ENCODE measurements around the gene TSPAN2.

Gene TSPAN2

GRCh38 chr1:115089420-115090185 lies at the start of gene TSPAN2:
TSPAN2 (minus strand) TSS chr1:115089503; CDS start chr1:115089432, 71 bp downstream.
- no peaks in the 10 kb centered on the region for H3K9me3 Mint-ChIP-seq
- peak within 1 kb of the TSS; percentile 93 for H3K27ac Mint-ChIP-seq (ENCODE audit: low read depth)
- ATAC-seq (replicated peaks; ENCODE audit: extremely low read depth, poor library complexity, severe bottlenecking) (peak; percentile 66), DNase-seq (ENCODE audit: low spot score in 2 of 2) (peak; percentile 36)
- H3K27me3 Mint-ChIP-seq = no peaks in the 10 kb centered on the region
- H3K4me1 Mint-ChIP-seq = peaks cover 41% of the 10 kb centered on the region
- peak within 1 kb of the TSS; percentile 73 for H3K4me3 Mint-ChIP-seq
- H3K36me3 Mint-ChIP-seq (ENCODE audit: insufficient read depth) = peaks cover 8% of the 10 kb centered on the region

DNA sequence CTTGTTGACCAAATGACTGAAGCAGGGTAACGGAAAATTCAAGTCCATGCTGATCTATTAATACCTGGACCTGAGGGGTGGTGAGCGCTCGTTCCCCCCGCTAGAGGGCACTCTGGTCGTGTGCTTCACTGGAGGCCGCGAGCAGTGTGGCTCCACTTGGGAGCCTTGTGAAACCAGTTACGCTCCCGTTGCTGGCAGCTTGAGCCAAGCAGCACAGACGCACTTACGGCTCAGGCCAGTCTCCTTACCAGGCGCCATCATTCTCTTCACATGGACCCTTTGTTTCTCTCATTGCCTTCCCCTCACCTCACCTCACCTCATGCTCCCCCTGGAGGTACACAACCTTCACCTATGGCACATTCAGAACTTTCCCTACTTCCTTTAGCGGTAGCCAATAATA lies 49.7 kb upstream of the TSPAN2 start:
- Mint-ChIP-seq H3K4me1 (peaks cover 9% of the 10 kb centered on the region), H3K36me3 (ENCODE audit: insufficient read depth) (no peaks in the 10 kb centered on the region), H3K27ac (ENCODE audit: low read depth) (no peak overlapping the region), H3K9me3 (no peaks in the 10 kb centered on the region), H3K4me3 (no peak overlapping the region), H3K27me3 (peaks cover 51% of the 10 kb centered on the region)
- ATAC-seq (replicated peaks; ENCODE audit: extremely low read depth, poor library complexity, severe bottlenecking) (peak; percentile 79), DNase-seq (ENCODE audit: low spot score in 2 of 2) (peak; percentile 32 to 38)

DNA sequence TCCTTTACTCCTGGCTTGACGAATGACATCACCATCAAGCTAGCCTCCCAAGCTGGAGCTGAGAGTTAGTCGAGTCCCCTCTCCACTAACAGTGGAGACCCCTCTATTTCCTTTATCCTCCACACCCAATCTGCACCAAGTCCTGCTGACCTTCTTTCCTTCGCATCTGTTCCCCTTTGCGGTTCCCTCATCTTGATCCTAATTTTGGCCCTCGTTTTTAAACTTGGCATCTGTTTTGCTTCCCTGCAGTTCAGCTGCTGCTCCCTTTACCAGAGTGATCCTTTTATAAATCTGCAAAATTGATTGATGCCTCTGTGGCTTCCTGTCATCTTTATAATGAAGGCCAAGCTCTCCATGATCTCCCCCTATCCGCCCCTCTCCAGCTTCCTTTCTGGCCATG lies 49.0 kb upstream of the TSPAN2 start:
- ATAC-seq (replicated peaks; ENCODE audit: extremely low read depth, poor library complexity, severe bottlenecking) (no peak), DNase-seq (ENCODE audit: low spot score in 2 of 2) (no peak)
- peaks cover 51% of the 10 kb centered on the region for H3K27me3 Mint-ChIP-seq
- H3K36me3 Mint-ChIP-seq (ENCODE audit: insufficient read depth) = peaks cover 1% of the 10 kb centered on the region
- H3K27ac Mint-ChIP-seq (ENCODE audit: low read depth) = no peak overlapping the region
- H3K9me3 Mint-ChIP-seq = no peaks in the 10 kb centered on the region
- H3K4me1 Mint-ChIP-seq = peaks cover 9% of the 10 kb centered on the region
- no peak overlapping the region for H3K4me3 Mint-ChIP-seq

DNA sequence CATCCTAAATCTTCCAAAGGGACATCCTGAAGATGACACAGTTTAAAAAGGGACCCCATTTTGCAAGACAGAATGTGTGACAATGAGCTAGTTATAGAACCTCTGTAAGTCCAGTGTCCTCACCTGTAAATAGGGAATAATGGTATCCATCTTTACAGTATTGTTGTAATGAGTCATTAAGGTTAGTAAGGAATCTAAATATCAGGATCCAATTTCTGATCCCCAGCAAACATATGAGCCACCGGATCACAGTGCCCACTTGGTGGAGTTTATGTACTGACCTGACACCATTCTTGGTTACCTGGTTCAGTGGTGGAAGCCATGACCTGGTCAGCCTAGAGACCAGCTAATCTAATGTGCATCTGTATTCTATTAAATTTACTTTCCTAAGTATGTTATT lies 47.9 kb upstream of the TSPAN2 start:
- H3K9me3 Mint-ChIP-seq = no peaks in the 10 kb centered on the region
- ATAC-seq (replicated peaks; ENCODE audit: extremely low read depth, poor library complexity, severe bottlenecking) (no peak), DNase-seq (ENCODE audit: low spot score in 2 of 2) (no peak)
- H3K36me3 Mint-ChIP-seq (ENCODE audit: insufficient read depth) = peaks cover 1% of the 10 kb centered on the region
- no peak overlapping the region for H3K27ac Mint-ChIP-seq (ENCODE audit: low read depth)
- peaks cover 43% of the 10 kb centered on the region for H3K27me3 Mint-ChIP-seq
- H3K4me3 Mint-ChIP-seq = no peak overlapping the region
- peaks cover 9% of the 10 kb centered on the region for H3K4me1 Mint-ChIP-seq

DNA sequence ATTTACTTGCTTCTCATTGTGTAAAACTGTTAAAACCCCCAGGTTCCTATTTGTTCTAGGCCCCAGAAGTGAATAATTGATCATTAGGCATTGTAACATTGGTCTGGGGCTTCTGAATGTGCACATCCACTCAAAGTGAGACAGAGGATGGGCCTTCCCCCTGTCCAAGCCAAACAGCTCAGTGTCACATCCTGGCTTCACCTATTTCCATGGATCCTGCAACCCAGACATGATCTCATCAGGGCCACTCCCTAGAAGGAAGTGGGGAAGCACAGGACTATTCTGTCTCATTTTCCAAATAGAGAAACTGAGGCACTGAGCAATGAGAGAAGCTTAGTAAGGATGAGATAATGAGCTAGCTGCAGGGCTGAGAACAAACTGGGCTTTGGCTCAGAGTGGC lies 47.4 kb upstream of the TSPAN2 start:
- peaks cover 9% of the 10 kb centered on the region for H3K4me1 Mint-ChIP-seq
- peaks cover 43% of the 10 kb centered on the region for H3K27me3 Mint-ChIP-seq
- no peak overlapping the region for H3K4me3 Mint-ChIP-seq
- no peaks in the 10 kb centered on the region for H3K9me3 Mint-ChIP-seq
- no peak for DNase-seq (ENCODE audit: low spot score in 2 of 2)
- no peak overlapping the region for H3K27ac Mint-ChIP-seq (ENCODE audit: low read depth)
- no peak for ATAC-seq (replicated peaks; ENCODE audit: extremely low read depth, poor library complexity, severe bottlenecking)
- peaks cover 1% of the 10 kb centered on the region for H3K36me3 Mint-ChIP-seq (ENCODE audit: insufficient read depth)

- no peaks in the 10 kb centered on the region for H3K9me3 Mint-ChIP-seq
- peaks cover 9% of the 10 kb centered on the region for H3K4me1 Mint-ChIP-seq
- ATAC-seq (replicated peaks; ENCODE audit: extremely low read depth, poor library complexity, severe bottlenecking) = no peak
- H3K4me3 Mint-ChIP-seq = no peak overlapping the region
- no peak overlapping the region for H3K27ac Mint-ChIP-seq (ENCODE audit: low read depth)
- peaks cover 40% of the 10 kb centered on the region for H3K27me3 Mint-ChIP-seq
- peaks cover 1% of the 10 kb centered on the region for H3K36me3 Mint-ChIP-seq (ENCODE audit: insufficient read depth)
- no peak for DNase-seq (ENCODE audit: low spot score in 2 of 2)
Observed at GRCh38 chr1:115136106-115136505, 46.8 kb upstream of the TSPAN2 start.

DNA sequence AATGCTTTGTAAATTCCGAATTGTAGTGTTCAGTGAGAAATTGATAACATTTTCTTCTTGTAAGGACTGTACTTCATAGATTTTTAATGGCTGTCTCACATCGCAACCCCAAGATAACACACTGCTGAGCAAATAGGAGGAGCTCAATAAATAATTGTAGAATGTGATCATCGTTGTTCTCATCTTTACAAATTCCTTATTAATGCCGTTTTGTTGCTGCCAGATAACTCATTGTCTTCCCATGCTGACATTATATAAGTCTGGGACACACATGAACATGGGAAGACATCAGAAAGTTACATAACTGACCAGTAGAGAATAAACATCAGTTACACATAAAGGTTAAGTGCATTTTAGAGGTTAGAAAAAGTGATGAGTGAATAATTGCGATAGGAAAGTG lies 46.4 kb upstream of the TSPAN2 start:
- ATAC-seq (replicated peaks; ENCODE audit: extremely low read depth, poor library complexity, severe bottlenecking) (no peak), DNase-seq (ENCODE audit: low spot score in 2 of 2) (no peak)
- peaks cover 35% of the 10 kb centered on the region for H3K27me3 Mint-ChIP-seq
- no peaks in the 10 kb centered on the region for H3K9me3 Mint-ChIP-seq
- H3K4me1 Mint-ChIP-seq = peaks cover 9% of the 10 kb centered on the region
- no peak overlapping the region for H3K27ac Mint-ChIP-seq (ENCODE audit: low read depth)
- H3K36me3 Mint-ChIP-seq (ENCODE audit: insufficient read depth) = peaks cover 1% of the 10 kb centered on the region
- H3K4me3 Mint-ChIP-seq = no peak overlapping the region

- DNase-seq (ENCODE audit: low spot score in 2 of 2) = no peak
- no peak for ATAC-seq (replicated peaks; ENCODE audit: extremely low read depth, poor library complexity, severe bottlenecking)
- Mint-ChIP-seq H3K4me1 (peaks cover 9% of the 10 kb centered on the region), H3K4me3 (no peak overlapping the region), H3K27me3 (peaks cover 28% of the 10 kb centered on the region), H3K36me3 (ENCODE audit: insufficient read depth) (peaks cover 1% of the 10 kb centered on the region), H3K27ac (ENCODE audit: low read depth) (no peak overlapping the region), H3K9me3 (no peaks in the 10 kb centered on the region)
Observed at GRCh38 chr1:115134850-115135480, 45.7 kb upstream of the TSPAN2 start.

- H3K4me1 Mint-ChIP-seq = peaks cover 7% of the 10 kb centered on the region
- H3K36me3 Mint-ChIP-seq (ENCODE audit: insufficient read depth) = peaks cover 1% of the 10 kb centered on the region
- H3K27ac Mint-ChIP-seq (ENCODE audit: low read depth) = no peak overlapping the region
- ATAC-seq (replicated peaks; ENCODE audit: extremely low read depth, poor library complexity, severe bottlenecking) (no peak), DNase-seq (ENCODE audit: low spot score in 2 of 2) (no peak)
- H3K9me3 Mint-ChIP-seq = no peaks in the 10 kb centered on the region
- H3K27me3 Mint-ChIP-seq = peaks cover 21% of the 10 kb centered on the region
- H3K4me3 Mint-ChIP-seq = no peak overlapping the region
Observed at GRCh38 chr1:115134231-115134630, 44.9 kb upstream of the TSPAN2 start.

- Mint-ChIP-seq H3K4me1 (no peaks in the 10 kb centered on the region), H3K36me3 (ENCODE audit: insufficient read depth) (peaks cover 1% of the 10 kb centered on the region), H3K27me3 (peaks cover 13% of the 10 kb centered on the region), H3K9me3 (no peaks in the 10 kb centered on the region), H3K4me3 (no peak overlapping the region), H3K27ac (ENCODE audit: low read depth) (no peak overlapping the region)
- no peak for ATAC-seq (replicated peaks; ENCODE audit: extremely low read depth, poor library complexity, severe bottlenecking)
- DNase-seq (ENCODE audit: low spot score in 2 of 2) = no peak
Observed at GRCh38 chr1:115133440-115133839, 44.1 kb upstream of the TSPAN2 start.

DNA sequence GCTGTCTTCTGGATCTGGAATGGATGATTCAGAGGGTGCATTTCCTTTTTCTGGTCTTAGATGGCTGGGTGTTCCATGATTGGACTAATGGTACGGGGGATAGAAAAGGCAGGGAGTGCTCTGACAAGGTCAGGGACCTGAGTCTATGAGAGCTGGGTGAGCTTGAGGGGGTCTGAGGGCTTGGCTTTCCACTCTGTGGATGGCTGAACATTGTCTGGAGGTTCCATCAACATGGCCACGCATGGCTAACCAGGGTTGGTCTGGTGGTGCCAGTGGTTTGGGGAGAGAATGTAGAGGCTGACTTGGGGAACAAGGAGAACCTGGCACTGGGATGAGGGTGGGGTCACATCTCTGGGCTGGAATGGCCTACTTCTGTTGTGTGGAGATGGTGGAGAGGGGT lies 41.5 kb upstream of the TSPAN2 start:
- no peaks in the 10 kb centered on the region for H3K4me1 Mint-ChIP-seq
- ATAC-seq (replicated peaks; ENCODE audit: extremely low read depth, poor library complexity, severe bottlenecking) = no peak
- no peak overlapping the region for H3K4me3 Mint-ChIP-seq
- no peak for DNase-seq (ENCODE audit: low spot score in 2 of 2)
- no peak overlapping the region for H3K27ac Mint-ChIP-seq (ENCODE audit: low read depth)
- no peaks in the 10 kb centered on the region for H3K9me3 Mint-ChIP-seq
- H3K36me3 Mint-ChIP-seq (ENCODE audit: insufficient read depth) = peaks cover 1% of the 10 kb centered on the region
- peaks cover 11% of the 10 kb centered on the region for H3K27me3 Mint-ChIP-seq

DNA sequence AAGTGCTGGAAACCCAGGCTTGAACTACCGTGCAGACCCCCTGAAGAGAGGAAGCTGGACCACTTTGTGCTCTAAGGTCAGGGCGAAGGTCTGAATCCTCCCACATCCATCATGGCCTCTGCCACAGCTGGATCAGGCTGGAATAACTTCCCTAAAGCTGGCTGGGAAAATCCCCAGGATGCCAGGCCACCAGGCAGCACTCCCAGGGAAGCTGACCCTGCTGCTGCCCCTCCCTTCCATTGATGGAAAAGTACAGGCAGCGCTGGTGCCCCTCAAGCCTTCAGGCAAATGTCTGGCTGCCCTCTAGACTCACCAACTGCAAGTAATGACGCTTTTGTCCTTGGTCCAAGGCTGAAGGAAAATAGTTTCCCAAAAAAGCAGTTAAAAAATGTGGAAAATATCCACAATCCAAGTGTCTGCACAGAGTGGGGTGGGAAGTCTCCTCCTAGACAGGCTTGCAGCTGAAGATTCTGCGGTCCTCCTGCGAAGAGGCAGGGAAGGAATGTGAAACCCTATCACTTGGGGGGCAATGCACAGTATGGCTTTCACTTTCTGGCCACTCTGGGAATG lies 39.9 kb upstream of the TSPAN2 start:
- ATAC-seq (replicated peaks; ENCODE audit: extremely low read depth, poor library complexity, severe bottlenecking) (no peak), DNase-seq (ENCODE audit: low spot score in 2 of 2) (no peak)
- H3K27ac Mint-ChIP-seq (ENCODE audit: low read depth) = no peak overlapping the region
- no peaks in the 10 kb centered on the region for H3K4me1 Mint-ChIP-seq
- H3K4me3 Mint-ChIP-seq = no peak overlapping the region
- H3K27me3 Mint-ChIP-seq = peaks cover 24% of the 10 kb centered on the region
- H3K36me3 Mint-ChIP-seq (ENCODE audit: insufficient read depth) = peaks cover 1% of the 10 kb centered on the region
- H3K9me3 Mint-ChIP-seq = peaks cover 2% of the 10 kb centered on the region

DNA sequence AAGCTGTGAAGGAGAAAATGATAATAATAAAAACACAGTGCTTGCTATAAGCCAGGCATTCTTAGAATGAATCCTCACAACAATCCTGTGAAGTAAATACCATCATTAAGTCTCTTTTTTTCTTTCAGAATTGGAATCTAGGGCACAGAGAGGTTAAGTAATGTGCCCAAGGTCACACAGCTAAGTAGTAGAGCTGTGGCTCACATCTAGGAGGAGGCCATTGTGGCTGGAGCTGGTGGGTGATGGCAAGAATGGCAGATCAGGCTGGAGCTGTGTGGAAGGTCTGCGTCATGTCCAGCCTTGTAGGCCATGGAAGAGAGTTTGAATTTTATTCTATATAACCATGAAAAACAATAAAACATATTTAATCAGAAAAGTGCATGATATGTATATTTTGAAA lies 38.2 kb upstream of the TSPAN2 start:
- ATAC-seq (replicated peaks; ENCODE audit: extremely low read depth, poor library complexity, severe bottlenecking) (no peak), DNase-seq (ENCODE audit: low spot score in 2 of 2) (no peak)
- Mint-ChIP-seq H3K27me3 (peaks cover 35% of the 10 kb centered on the region), H3K27ac (ENCODE audit: low read depth) (no peak overlapping the region), H3K4me3 (no peak overlapping the region), H3K4me1 (no peaks in the 10 kb centered on the region), H3K36me3 (ENCODE audit: insufficient read depth) (no peaks in the 10 kb centered on the region), H3K9me3 (peaks cover 6% of the 10 kb centered on the region)
